Measurements from ENCODE around the gene CCDC54.

The CCDC54 gene

DNA sequence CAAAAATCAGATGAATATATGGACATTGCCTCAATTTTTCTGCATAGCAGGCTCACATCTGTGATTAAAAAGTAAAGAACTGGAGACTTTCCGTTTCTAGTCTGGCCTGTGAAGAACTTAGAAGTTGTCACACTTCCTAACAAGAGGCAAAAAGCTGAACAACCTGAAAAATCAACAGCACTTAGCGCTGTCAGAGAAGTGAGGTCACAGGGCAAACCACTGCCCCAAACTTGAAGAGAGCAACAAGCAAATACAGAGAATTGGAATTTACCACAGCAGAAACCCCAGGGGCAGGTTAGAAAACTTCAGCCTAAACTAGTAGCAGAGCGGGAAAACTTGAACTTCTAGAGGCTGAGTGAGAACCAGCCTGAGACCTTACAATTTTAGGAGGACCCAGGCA lies 38.9 kb downstream of the CCDC54 start:
- H2AFZ ChIP-seq (ENCODE audit: low read length), result 0 out of 2 replicates have a peak overlapping the region, but pooled peaks have one; percentile 32
- no peak overlapping the region for H3K9ac ChIP-seq (ENCODE audit: low read depth, low read length, poor library complexity, severe bottlenecking)

DNA sequence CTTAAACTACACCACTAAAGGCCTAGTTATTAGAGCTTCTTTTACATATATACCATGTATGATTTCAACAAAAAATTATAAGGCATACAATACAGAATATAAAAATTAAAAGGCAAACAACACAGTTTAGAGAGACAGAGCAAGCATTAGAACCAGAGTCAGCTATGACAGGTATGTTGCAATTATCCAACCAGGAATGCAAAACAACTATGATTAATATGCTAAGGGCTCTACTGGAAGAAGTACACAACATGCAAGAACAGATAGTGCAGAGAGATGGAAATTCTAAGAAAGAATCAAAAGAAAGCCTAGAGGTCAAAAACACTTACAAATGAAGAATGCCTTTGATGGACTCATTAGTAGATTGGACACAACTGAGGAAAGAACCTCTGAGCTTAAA lies 39.6 kb downstream of the CCDC54 start:
- Histone ChIP-seq H4K20me1 (ENCODE audit: insufficient read depth, low read length, poor library complexity, severe bottlenecking) (no peaks in the 10 kb centered on the region), H3K36me3 (ENCODE audit: insufficient read depth, low read length) (no peaks in the 10 kb centered on the region), H3K4me2 (ENCODE audit: low read depth, low read length, poor library complexity, severe bottlenecking) (no peak overlapping the region), H3K9ac (ENCODE audit: low read depth, low read length, poor library complexity, severe bottlenecking) (no peak overlapping the region), H3K4me3 (ENCODE audit: low read length, poor library complexity, severe bottlenecking) (no peak overlapping the region), H3K4me1 (ENCODE audit: insufficient read depth, low read length, poor library complexity, severe bottlenecking) (peaks cover 10% of the 10 kb centered on the region), H3F3A (ENCODE audit: low read depth) (no peaks in the 10 kb centered on the region), H3K9me2 (replicated peaks; ENCODE audit: low read depth, low read length) (no peaks in the 10 kb centered on the region), H2AFZ (ENCODE audit: low read length) (0 out of 2 replicates have a peak overlapping the region, but pooled peaks have one; percentile 32), H3K27me3 (ENCODE audit: insufficient read depth, low read length, poor library complexity, severe bottlenecking) (no peaks in the 10 kb centered on the region), H3K9me3 (ENCODE audit: insufficient read depth, low read depth, low read length) (no peaks in the 10 kb centered on the region), H3K79me2 (ENCODE audit: insufficient read depth, low read length) (no peaks in the 10 kb centered on the region)
- no peak for TF ChIP-seq EZH2phosphoT487 (IDR thresholded peaks at IDR 0.05; ENCODE audit: borderline replicate concordance)
- TF ChIP-seq, protein P1, sequence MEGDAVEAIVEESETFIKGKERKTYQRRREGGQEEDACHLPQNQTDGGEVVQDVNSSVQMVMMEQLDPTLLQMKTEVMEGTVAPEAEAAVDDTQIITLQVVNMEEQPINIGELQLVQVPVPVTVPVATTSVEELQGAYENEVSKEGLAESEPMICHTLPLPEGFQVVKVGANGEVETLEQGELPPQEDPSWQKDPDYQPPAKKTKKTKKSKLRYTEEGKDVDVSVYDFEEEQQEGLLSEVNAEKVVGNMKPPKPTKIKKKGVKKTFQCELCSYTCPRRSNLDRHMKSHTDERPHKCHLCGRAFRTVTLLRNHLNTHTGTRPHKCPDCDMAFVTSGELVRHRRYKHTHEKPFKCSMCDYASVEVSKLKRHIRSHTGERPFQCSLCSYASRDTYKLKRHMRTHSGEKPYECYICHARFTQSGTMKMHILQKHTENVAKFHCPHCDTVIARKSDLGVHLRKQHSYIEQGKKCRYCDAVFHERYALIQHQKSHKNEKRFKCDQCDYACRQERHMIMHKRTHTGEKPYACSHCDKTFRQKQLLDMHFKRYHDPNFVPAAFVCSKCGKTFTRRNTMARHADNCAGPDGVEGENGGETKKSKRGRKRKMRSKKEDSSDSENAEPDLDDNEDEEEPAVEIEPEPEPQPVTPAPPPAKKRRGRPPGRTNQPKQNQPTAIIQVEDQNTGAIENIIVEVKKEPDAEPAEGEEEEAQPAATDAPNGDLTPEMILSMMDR (conservative IDR thresholded peaks at IDR 0.05; ENCODE audit: low read length), result no peak

More for the DNA sequence above, 38.9 kb downstream of the CCDC54 start:
- no peak overlapping the region for H3K4me2 ChIP-seq (ENCODE audit: low read depth, low read length, poor library complexity, severe bottlenecking)
- no peaks in the 10 kb centered on the region for H3F3A ChIP-seq (ENCODE audit: low read depth)
- H3K4me3 ChIP-seq (ENCODE audit: low read length, poor library complexity, severe bottlenecking), result no peak overlapping the region
- H3K36me3 ChIP-seq (ENCODE audit: insufficient read depth, low read length), result no peaks in the 10 kb centered on the region
- no peaks in the 10 kb centered on the region for H3K27me3 ChIP-seq (ENCODE audit: insufficient read depth, low read length, poor library complexity, severe bottlenecking)
- H3K79me2 ChIP-seq (ENCODE audit: insufficient read depth, low read length), result no peaks in the 10 kb centered on the region
- no peaks in the 10 kb centered on the region for H3K9me2 ChIP-seq (replicated peaks; ENCODE audit: low read depth, low read length)
- H3K4me1 ChIP-seq (ENCODE audit: insufficient read depth, low read length, poor library complexity, severe bottlenecking), result peaks cover 10% of the 10 kb centered on the region
- no peaks in the 10 kb centered on the region for H3K9me3 ChIP-seq (ENCODE audit: insufficient read depth, low read depth, low read length)
- no peaks in the 10 kb centered on the region for H4K20me1 ChIP-seq (ENCODE audit: insufficient read depth, low read length, poor library complexity, severe bottlenecking)
- TF ChIP-seq, protein P1 (conservative IDR thresholded peaks at IDR 0.05; ENCODE audit: low read length), result no peak
- no peak for TF ChIP-seq EZH2phosphoT487 (IDR thresholded peaks at IDR 0.05; ENCODE audit: borderline replicate concordance)

DNA sequence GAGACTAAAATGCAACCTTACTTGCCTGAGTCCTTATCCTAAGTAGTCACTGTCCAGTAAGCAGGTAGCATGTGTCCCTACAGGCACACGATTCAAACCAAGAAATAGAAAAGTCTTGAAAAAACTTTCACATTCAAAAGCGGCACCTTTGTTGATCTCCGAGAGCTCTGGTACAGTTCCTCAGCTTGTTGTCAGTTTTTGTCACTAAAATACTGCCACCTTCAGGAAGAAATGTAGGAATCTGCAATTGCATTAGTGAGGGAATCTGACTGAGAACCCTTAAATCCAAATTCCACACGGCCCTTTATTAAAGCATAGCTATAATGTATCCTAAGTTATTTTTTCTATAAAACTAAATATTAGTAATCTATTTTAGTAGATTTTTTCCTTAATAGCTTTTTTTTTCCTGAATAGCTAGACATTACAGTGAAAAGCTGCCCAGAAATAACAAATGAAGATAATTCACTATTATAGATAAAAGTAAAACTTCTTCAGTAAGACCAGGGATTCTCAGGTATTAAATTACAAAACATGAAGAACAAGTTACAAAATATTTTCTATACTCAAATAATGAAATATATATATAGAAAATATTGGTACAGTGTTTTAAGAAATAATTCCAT lies 44.0 kb downstream of the CCDC54 start:
- Histone ChIP-seq H3K36me3 (ENCODE audit: insufficient read depth, low read length) (no peaks in the 10 kb centered on the region), H3K27me3 (ENCODE audit: insufficient read depth, low read length, poor library complexity, severe bottlenecking) (no peaks in the 10 kb centered on the region), H3K9ac (ENCODE audit: low read depth, low read length, poor library complexity, severe bottlenecking) (no peak overlapping the region), H3K4me2 (ENCODE audit: low read depth, low read length, poor library complexity, severe bottlenecking) (peak overlapping the region; percentile 47), H2AFZ (ENCODE audit: low read length) (peak overlapping the region; percentile 82), H3K9me3 (ENCODE audit: insufficient read depth, low read depth, low read length) (no peaks in the 10 kb centered on the region), H3K4me3 (ENCODE audit: low read length, poor library complexity, severe bottlenecking) (peak overlapping the region; percentile 52), H3F3A (ENCODE audit: low read depth) (no peaks in the 10 kb centered on the region), H3K79me2 (ENCODE audit: insufficient read depth, low read length) (no peaks in the 10 kb centered on the region), H3K4me1 (ENCODE audit: insufficient read depth, low read length, poor library complexity, severe bottlenecking) (peaks cover 3% of the 10 kb centered on the region), H3K9me2 (replicated peaks; ENCODE audit: low read depth, low read length) (no peaks in the 10 kb centered on the region), H4K20me1 (ENCODE audit: insufficient read depth, low read length, poor library complexity, severe bottlenecking) (no peaks in the 10 kb centered on the region)
- TF ChIP-seq, protein P1 (conservative IDR thresholded peaks at IDR 0.05; ENCODE audit: low read length), result peak; percentile 76
- TF ChIP-seq EZH2phosphoT487 (IDR thresholded peaks at IDR 0.05; ENCODE audit: borderline replicate concordance), result no peak

Measured in Loucy (cell line).